SK-N-SH (cell line): ENCODE results near the gene FOXK1. TPM values are rescaled to one million over a fixed set of nuclear protein-coding genes. Genes with fewer than 3 reads are reported as not detected.

Experiments
- CTCF ChIA-PET: fragments of 300-600, 350-600 bp; formaldehyde crosslinking; extraction: SDS; loops from one replicate; lab custom pipeline; 2021; lab: Yijun Ruan, JAX
- POLR2A ChIA-PET: fragments of 350-600 bp; sonication (Branson Sonifier 250); formaldehyde crosslinking; extraction: SDS; loops from one replicate; lab custom pipeline; 2020; ENCODE audit warnings: antibody characterized with exemption, inconsistent platforms; lab: Yijun Ruan, JAX
- DNase-seq: peaks from one replicate; pipeline ENCODE4 v3.0.0; 2012
- H2AFZ ChIP-seq: fragments of 200-600 bp; sonication (generic); 2 replicates; pipeline ENCODE4 v1.8.1; 2016; ENCODE audit warnings: antibody characterized with exemption, mild to moderate bottlenecking, low read depth
- H3F3A ChIP-seq: fragments of 200-600 bp; sonication (generic); replicated peaks from 2 replicates; pipeline ENCODE3; 2016; ENCODE audit warnings: antibody characterized with exemption, mild to moderate bottlenecking; ENCODE audit not compliant: insufficient read depth
- H3K27ac ChIP-seq, 2 experiments: fragments of 200-500 bp in 1 of 2; fragments of 200-600 bp in 1 of 2; sonication (Bioruptor generic) in 1 of 2; sonication (generic), shearing (Covaris generic) in 1 of 2; 2 replicates each; pipeline versions ENCODE4 v1.5.1 to v1.6.1; 2014 to 2016; ENCODE audit warnings: low read depth in 2 of 2, inconsistent platforms in 1 of 2, low read length in 1 of 2, mild to moderate bottlenecking in 1 of 2, mixed read lengths in 1 of 2
- H3K27me3 ChIP-seq: fragments of 200-600 bp; sonication (generic), shearing (Covaris generic); 2 replicates; pipeline ENCODE4 v1.6.1; 2016; ENCODE audit warnings: mixed run types; ENCODE audit not compliant: insufficient read depth
- H3K36me3 ChIP-seq, 2 experiments: fragments of 200-500 bp in 1 of 2; fragments of 200-600 bp in 1 of 2; sonication (Bioruptor generic) in 1 of 2; sonication (generic) in 1 of 2; replicated peaks in 1 of 2; 2 replicates each; pipeline versions ENCODE3 to v1.5.1; 2014 to 2016; ENCODE audit warnings: low read length in 1 of 2, mild to moderate bottlenecking in 1 of 2; ENCODE audit not compliant: insufficient read depth in 2 of 2, control insufficient read depth in 1 of 2
- H3K4me1 ChIP-seq, 2 experiments: fragments of 200-500 bp in 1 of 2; fragments of 200-600 bp in 1 of 2; sonication (Bioruptor generic) in 1 of 2; sonication (generic), shearing (Covaris generic) in 1 of 2; 2 replicates each; pipeline versions ENCODE4 v1.5.1 to v1.6.1; 2014 to 2016; ENCODE audit warnings: low read depth in 1 of 2, low read length in 1 of 2, mixed run types in 1 of 2; ENCODE audit not compliant: insufficient read depth in 2 of 2, control insufficient read depth in 1 of 2
- H3K4me2 ChIP-seq: fragments of 200-600 bp; sonication (generic), shearing (Covaris generic); 2 replicates; pipeline ENCODE4 v1.6.1; 2017; ENCODE audit warnings: mixed run types
- H3K4me3 ChIP-seq, 2 experiments: fragments of 200-500 bp in 1 of 2; fragments of 200-600 bp in 1 of 2; sonication (Bioruptor generic) in 1 of 2; sonication (generic), shearing (Covaris generic) in 1 of 2; 2 replicates each; pipeline versions ENCODE4 v1.5.1 to v1.8.1; 2014 to 2016; ENCODE audit warnings: low read depth in 2 of 2, inconsistent platforms in 1 of 2, low read length in 1 of 2, mild to moderate bottlenecking in 1 of 2, mixed read lengths in 1 of 2, moderate library complexity in 1 of 2
- H3K79me2 ChIP-seq: fragments of 200-600 bp; sonication (generic); 2 replicates; pipeline ENCODE4 v1.8.1; 2017; ENCODE audit warnings: mild to moderate bottlenecking; ENCODE audit not compliant: insufficient read depth
- H3K9ac ChIP-seq: fragments of 200-600 bp; sonication (generic); 2 replicates; pipeline ENCODE4 v1.6.1; 2017; ENCODE audit warnings: mixed run types
- H3K9me2 ChIP-seq: fragments of 200-600 bp; sonication (generic); 2 replicates; pipeline ENCODE4 v1.6.1; 2017; ENCODE audit warnings: mixed run types
- H3K9me3 ChIP-seq: fragments of 200-600 bp; sonication (generic); 2 replicates; pipeline ENCODE4 v1.6.1; 2017; ENCODE audit warnings: mixed run types, mild to moderate bottlenecking, moderate library complexity
- H4K20me1 ChIP-seq: fragments of 200-600 bp; sonication (generic); 2 replicates; pipeline ENCODE4 v1.6.1; 2017; ENCODE audit warnings: mild to moderate bottlenecking, mixed run types; ENCODE audit not compliant: insufficient read depth
- EP300 ChIP-seq, 2 experiments: IDR thresholded peaks; 2 replicates each; pipeline versions ENCODE4 v1.4.0 to v1.6.1; 2012; ENCODE audit warnings: borderline replicate concordance in 1 of 2, low read depth in 1 of 2, low read length in 1 of 2
- EZH2phosphoT487 ChIP-seq: fragments of 200-600 bp; sonication (generic); IDR thresholded peaks from 2 replicates; pipeline ENCODE4 v1.6.1; 2017; ENCODE audit warnings: low read depth, mixed run types, mild to moderate bottlenecking, antibody characterized with exemption, moderate library complexity, borderline replicate concordance
- FOXJ3 ChIP-seq: sonication (generic); formaldehyde crosslinking; IDR thresholded peaks from 2 replicates; pipeline ENCODE4 v1.5.1; 2020; ENCODE audit warnings: mild to moderate bottlenecking, missing genetic modification reagents
- JUND ChIP-seq: IDR thresholded peaks from 2 replicates; pipeline ENCODE4 v1.4.0; 2012
- NRF1 ChIP-seq: IDR thresholded peaks from 2 replicates; pipeline ENCODE4 v1.6.1; 2012; ENCODE audit warnings: low read depth, mild to moderate bottlenecking, low read length
- TEAD4 ChIP-seq: IDR thresholded peaks from 2 replicates; pipeline ENCODE4 v1.4.0; 2012; ENCODE audit warnings: mild to moderate bottlenecking, borderline replicate concordance; ENCODE audit not compliant: insufficient read depth
- WGBS: methylation state at CpG from one replicate; pipeline ENCODE4 v1.1.6; 2017; ENCODE audit warnings: low lambda C conversion rate; 5-methylcytosine and 5-hydroxymethylcytosine counted together
- polyA plus RNA-seq, 3 experiments: library from polyadenylated mRNA; depleted of rRNA; stranded (reverse); fragments of >200 nt; gene quantifications; 2 replicates each; pipeline ENCODE4 v1.2.3, GENCODE V29; 2012
- TF ChIP-seq, protein P1 (sequence below): fragments of 150-350 bp; IDR thresholded peaks from 2 replicates; pipeline ENCODE4 v1.6.1; 2016; ENCODE audit warnings: mild to moderate bottlenecking, low read depth, low read length
- TF ChIP-seq, protein P2 (sequence below): IDR thresholded peaks from 2 replicates; pipeline ENCODE4; 2012
- TF ChIP-seq, protein P3 (sequence below): IDR thresholded peaks from 2 replicates; pipeline ENCODE4 v1.4.0; 2012; ENCODE audit warnings: low read depth, borderline replicate concordance

FOXK1 gene
- polyA plus RNA-seq, 1 of the 3 experiments (the other 2 are of a cell fraction): 4.7 TPM

DNA sequence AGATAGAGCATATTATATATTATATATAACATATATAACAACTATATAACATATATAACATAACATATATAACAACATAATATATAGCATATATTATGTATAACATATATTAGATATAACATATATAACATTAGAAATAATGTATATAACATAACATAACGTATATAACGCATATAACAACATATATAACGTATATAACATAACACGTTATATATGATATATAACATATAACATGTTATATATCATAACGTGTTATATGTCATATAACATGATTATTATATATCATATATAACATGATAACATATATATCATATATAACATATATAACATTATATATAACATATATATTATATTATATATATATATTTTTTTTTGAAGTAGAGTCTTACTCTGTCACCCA lies 97.0 kb downstream of the FOXK1 start (continued):
- TF ChIP-seq EP300 (IDR thresholded peaks at IDR 0.05; ENCODE audit: borderline replicate concordance in 1 of 2, low read depth in 1 of 2, low read length in 1 of 2): no peak
- TF ChIP-seq FOXJ3 (CRISPR knock-in tag): no peak

- Histone ChIP-seq H3K4me2 (no peak overlapping the region), H3K9me2 (no peaks in the 10 kb centered on the region), H3F3A (no peaks in the 10 kb centered on the region), H3K36me3 (peaks cover 13 to 57% of the 10 kb centered on the region in 2 experiments), H3K27me3 (no peaks in the 10 kb centered on the region), H3K79me2 (peaks cover 44% of the 10 kb centered on the region), H3K4me3 (no peak overlapping the region), H3K27ac (no peak overlapping the region), H3K9me3 (no peaks in the 10 kb centered on the region), H3K9ac (no peak overlapping the region), H4K20me1 (peaks cover 26% of the 10 kb centered on the region), H3K4me1 (peaks cover 3 to 5% of the 10 kb centered on the region in 2 experiments; a peak in 1 of 4 replicates), H2AFZ (no peak overlapping the region)
- ChIA-PET POLR2A (no interaction called here), CTCF (interaction anchor here (1.5 to 9.2 kb wide), 2 partner anchors 10 to 17 kb away, joined by 5 to 63 read pairs; no protein-coding TSS in a partner anchor)
- TF ChIP-seq NRF1: no peak
- TF ChIP-seq TEAD4: no peak
- TF ChIP-seq, protein P1, sequence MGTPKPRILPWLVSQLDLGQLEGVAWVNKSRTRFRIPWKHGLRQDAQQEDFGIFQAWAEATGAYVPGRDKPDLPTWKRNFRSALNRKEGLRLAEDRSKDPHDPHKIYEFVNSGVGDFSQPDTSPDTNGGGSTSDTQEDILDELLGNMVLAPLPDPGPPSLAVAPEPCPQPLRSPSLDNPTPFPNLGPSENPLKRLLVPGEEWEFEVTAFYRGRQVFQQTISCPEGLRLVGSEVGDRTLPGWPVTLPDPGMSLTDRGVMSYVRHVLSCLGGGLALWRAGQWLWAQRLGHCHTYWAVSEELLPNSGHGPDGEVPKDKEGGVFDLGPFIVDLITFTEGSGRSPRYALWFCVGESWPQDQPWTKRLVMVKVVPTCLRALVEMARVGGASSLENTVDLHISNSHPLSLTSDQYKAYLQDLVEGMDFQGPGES: no peak
- TF ChIP-seq, protein P2, sequence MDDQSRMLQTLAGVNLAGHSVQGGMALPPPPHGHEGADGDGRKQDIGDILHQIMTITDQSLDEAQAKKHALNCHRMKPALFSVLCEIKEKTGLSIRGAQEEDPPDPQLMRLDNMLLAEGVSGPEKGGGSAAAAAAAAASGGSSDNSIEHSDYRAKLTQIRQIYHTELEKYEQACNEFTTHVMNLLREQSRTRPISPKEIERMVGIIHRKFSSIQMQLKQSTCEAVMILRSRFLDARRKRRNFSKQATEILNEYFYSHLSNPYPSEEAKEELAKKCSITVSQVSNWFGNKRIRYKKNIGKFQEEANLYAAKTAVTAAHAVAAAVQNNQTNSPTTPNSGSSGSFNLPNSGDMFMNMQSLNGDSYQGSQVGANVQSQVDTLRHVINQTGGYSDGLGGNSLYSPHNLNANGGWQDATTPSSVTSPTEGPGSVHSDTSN: no peak
- no peak for TF ChIP-seq EZH2phosphoT487
- TF ChIP-seq JUND: no peak
- TF ChIP-seq, protein P3, sequence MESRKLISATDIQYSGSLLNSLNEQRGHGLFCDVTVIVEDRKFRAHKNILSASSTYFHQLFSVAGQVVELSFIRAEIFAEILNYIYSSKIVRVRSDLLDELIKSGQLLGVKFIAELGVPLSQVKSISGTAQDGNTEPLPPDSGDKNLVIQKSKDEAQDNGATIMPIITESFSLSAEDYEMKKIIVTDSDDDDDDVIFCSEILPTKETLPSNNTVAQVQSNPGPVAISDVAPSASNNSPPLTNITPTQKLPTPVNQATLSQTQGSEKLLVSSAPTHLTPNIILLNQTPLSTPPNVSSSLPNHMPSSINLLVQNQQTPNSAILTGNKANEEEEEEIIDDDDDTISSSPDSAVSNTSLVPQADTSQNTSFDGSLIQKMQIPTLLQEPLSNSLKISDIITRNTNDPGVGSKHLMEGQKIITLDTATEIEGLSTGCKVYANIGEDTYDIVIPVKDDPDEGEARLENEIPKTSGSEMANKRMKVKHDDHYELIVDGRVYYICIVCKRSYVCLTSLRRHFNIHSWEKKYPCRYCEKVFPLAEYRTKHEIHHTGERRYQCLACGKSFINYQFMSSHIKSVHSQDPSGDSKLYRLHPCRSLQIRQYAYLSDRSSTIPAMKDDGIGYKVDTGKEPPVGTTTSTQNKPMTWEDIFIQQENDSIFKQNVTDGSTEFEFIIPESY: no peak
- TF ChIP-seq EP300 (IDR thresholded peaks at IDR 0.05; ENCODE audit: borderline replicate concordance in 1 of 2, low read depth in 1 of 2, low read length in 1 of 2): no peak
- DNase-seq: no peak
- 97% methylated on average over 17 of the region's 27 CpGs for WGBS
Measured at GRCh38 chr7:4781366-4782069, 99.4 kb downstream of the FOXK1 start.
